IMR-90 (cell line): ENCODE data around the gene RIOX2. TPM values are rescaled to one million over a fixed set of nuclear protein-coding genes. Genes with fewer than 3 reads are reported as not detected.

Source experiments
- ATAC-seq: fragments of 200-7000 bp; cut with Tn5 transposase; 2 replicates; pipeline ENCODE4 v1.9.1; 2020; ENCODE audit warnings: low read depth, mild to moderate bottlenecking, moderate library complexity
- BruUV-seq: library from RNA; stranded (reverse); fragments of 400-500 nt; replicated peaks from 2 replicates; lab custom pipeline; 2021; lab: Mats Ljungman, UMichigan
- CTCF ChIA-PET: fragments of 300-600 bp; formaldehyde crosslinking; extraction: SDS; loops from one replicate; lab custom pipeline; 2021; ENCODE audit warnings: antibody characterized with exemption; lab: Yijun Ruan, JAX
- POLR2A ChIA-PET: fragments of 300-600 bp; sonication (Branson Sonifier 250); formaldehyde crosslinking; loops from one replicate; lab custom pipeline; 2022; ENCODE audit warnings: antibody characterized with exemption; ENCODE audit not compliant: unreplicated experiment; lab: Charles Lee
- DNase-seq: peaks from one replicate; pipeline ENCODE4 v3.0.0; 2013
- H2AFZ ChIP-seq: replicated peaks from 2 replicates; pipeline ENCODE3; 2013; ENCODE audit warnings: low read length, mild to moderate bottlenecking; ENCODE audit not compliant: poor library complexity
- H2AK5ac ChIP-seq: 2 replicates; pipeline ENCODE4 v1.6.1; 2013; ENCODE audit warnings: low read depth, low read length, inconsistent platforms
- H2AK9ac ChIP-seq: replicated peaks from 2 replicates; pipeline ENCODE3; 2013; ENCODE audit warnings: mild to moderate bottlenecking, low read depth, low read length, moderate library complexity; ENCODE audit not compliant: poor library complexity
- H2BK120ac ChIP-seq: 2 replicates; pipeline ENCODE4 v1.6.1; 2013; ENCODE audit warnings: low read depth, low read length, inconsistent platforms
- H2BK15ac ChIP-seq: 3 replicates; pipeline ENCODE4 v1.6.1; 2013; ENCODE audit warnings: low read depth, low read length, inconsistent platforms
- H2BK20ac ChIP-seq: 2 replicates; pipeline ENCODE4 v1.6.1; 2013; ENCODE audit warnings: low read depth, mild to moderate bottlenecking, inconsistent platforms, low read length, moderate library complexity
- H2BK5ac ChIP-seq: 2 replicates; pipeline ENCODE4 v1.6.1; 2013; ENCODE audit warnings: mild to moderate bottlenecking, low read depth, low read length, inconsistent platforms; ENCODE audit not compliant: poor library complexity, severe bottlenecking
- H3K14ac ChIP-seq: replicated peaks from 2 replicates; pipeline ENCODE4 v1.6.1; 2013; ENCODE audit warnings: low read depth, low read length, inconsistent platforms
- H3K18ac ChIP-seq: 2 replicates; pipeline ENCODE4 v1.6.1; 2013; ENCODE audit warnings: low read depth, low read length, control low read depth
- H3K23ac ChIP-seq: 2 replicates; pipeline ENCODE4 v1.6.1; 2013; ENCODE audit warnings: low read depth, low read length, inconsistent platforms
- H3K27ac ChIP-seq: 2 replicates; pipeline ENCODE4 v1.5.1; 2013; ENCODE audit warnings: mild to moderate bottlenecking, control low read depth, low read length; ENCODE audit not compliant: insufficient read depth
- H3K27me3 ChIP-seq: 2 replicates; pipeline ENCODE4 v1.6.1; 2013; ENCODE audit warnings: low read length; ENCODE audit not compliant: control insufficient read depth, insufficient read depth
- H3K36me3 ChIP-seq: 2 replicates; pipeline ENCODE4 v1.6.1; 2013; ENCODE audit warnings: low read length, mixed read lengths; ENCODE audit not compliant: control insufficient read depth, insufficient read depth
- H3K4ac ChIP-seq: 2 replicates; pipeline ENCODE4 v1.6.1; 2013; ENCODE audit warnings: low read depth, low read length, inconsistent platforms
- H3K4me1 ChIP-seq: 2 replicates; pipeline ENCODE4 v1.6.1; 2013; ENCODE audit warnings: low read length, mixed read lengths; ENCODE audit not compliant: control insufficient read depth, insufficient read depth
- H3K4me2 ChIP-seq: 2 replicates; pipeline ENCODE4 v1.6.1; 2013; ENCODE audit warnings: low read depth, mild to moderate bottlenecking, control low read depth, low read length, moderate library complexity
- H3K4me3 ChIP-seq: 2 replicates; pipeline ENCODE4 v1.5.1; 2013; ENCODE audit warnings: low read depth, mild to moderate bottlenecking, control low read depth, low read length, moderate library complexity; ENCODE audit not compliant: insufficient read depth
- H3K56ac ChIP-seq: 2 replicates; pipeline ENCODE4 v1.6.1; 2013; ENCODE audit warnings: low read length, inconsistent platforms; ENCODE audit not compliant: insufficient read depth; ENCODE audit errors: extremely low read depth
- H3K79me1 ChIP-seq, 2 experiments: 2 replicates each; pipeline ENCODE4 v1.6.1; 2013; ENCODE audit warnings: low read length in 2 of 2, inconsistent platforms in 1 of 2, low read depth in 1 of 2
- H3K9ac ChIP-seq: 2 replicates; pipeline ENCODE4 v1.6.1; 2013; ENCODE audit warnings: low read depth, low read length, control low read depth
- H3K9me1 ChIP-seq: 2 replicates; pipeline ENCODE4 v1.6.1; 2013; ENCODE audit warnings: low read length, inconsistent platforms; ENCODE audit not compliant: insufficient read depth
- H3K9me3 ChIP-seq: 2 replicates; pipeline ENCODE4 v1.6.1; 2013; ENCODE audit warnings: low read length; ENCODE audit not compliant: control insufficient read depth, insufficient read depth
- H4K20me1 ChIP-seq: 2 replicates; pipeline ENCODE4 v1.6.1; 2013; ENCODE audit warnings: low read length, inconsistent platforms; ENCODE audit not compliant: insufficient read depth
- H4K5ac ChIP-seq: 2 replicates; pipeline ENCODE4 v1.6.1; 2013; ENCODE audit warnings: mild to moderate bottlenecking, low read depth, low read length, control low read depth
- H4K8ac ChIP-seq, 2 experiments: 2 replicates each; pipeline ENCODE4 v1.6.1; 2013; ENCODE audit warnings: low read depth in 2 of 2, low read length in 2 of 2, control low read depth in 1 of 2, inconsistent platforms in 1 of 2
- H4K91ac ChIP-seq: 2 replicates; pipeline ENCODE4 v1.6.1; 2013; ENCODE audit warnings: low read depth, low read length, inconsistent platforms; ENCODE audit not compliant: insufficient read depth
- BHLHE40 ChIP-seq: fragments of 150-350 bp; IDR thresholded peaks from 2 replicates; pipeline ENCODE4 v1.6.1; 2016; ENCODE audit warnings: mild to moderate bottlenecking, low read depth, low read length
- CEBPB ChIP-seq: IDR thresholded peaks from 2 replicates; pipeline ENCODE4 v1.6.1; 2012; ENCODE audit warnings: low read depth, low read length, improper control_type of control experiment
- CHD1 ChIP-seq: IDR thresholded peaks from 2 replicates; pipeline ENCODE4 v1.6.1; 2012; ENCODE audit warnings: low read depth, low read length, improper control_type of control experiment
- POLR2A ChIP-seq: IDR thresholded peaks from 2 replicates; pipeline ENCODE4 v1.6.1; 2012; ENCODE audit warnings: mild to moderate bottlenecking, low read depth, low read length
- RFX5 ChIP-seq: IDR thresholded peaks from 2 replicates; pipeline ENCODE4 v1.8.0; 2012; ENCODE audit warnings: low read depth, mild to moderate bottlenecking, low read length, moderate library complexity
- SMC3 ChIP-seq: fragments of 150-350 bp; IDR thresholded peaks from 2 replicates; pipeline ENCODE4 v1.6.1; 2016; ENCODE audit warnings: low read depth, mild to moderate bottlenecking, antibody characterized with exemption, low read length, moderate library complexity
- WGBS, 2 experiments: methylation state at CpG; one replicate each; pipeline versions ENCODE4 v1.1.5 to v1.1.7; 2013; ENCODE audit warnings: missing lambda C conversion rate in 2 of 2; ENCODE audit not compliant: insufficient read length in 1 of 2; ENCODE audit errors: extremely low coverage in 2 of 2; 5-methylcytosine and 5-hydroxymethylcytosine counted together
- dilution Hi-C: fragments of 300-500 bp; cut with HindIII; formaldehyde crosslinking; loops from one replicate; pipeline ENCODE4 v1.14.3; 2018; ENCODE audit warnings: low sequenced_read_pairs; ENCODE audit not compliant: unreplicated experiment
- in situ Hi-C: fragments of 300-500 bp; cut with MboI; formaldehyde crosslinking; loops from 3 replicates; pipeline ENCODE4 v1.14.3; 2019; ENCODE audit warnings: low sequenced_read_pairs, inconsistent platforms, mixed read lengths
- intact Hi-C: fragments of 100-400 bp; cut with micrococcal nuclease; formaldehyde crosslinking; loops from 2 replicates; pipeline ENCODE4 v1.10.0; 2022
- polyA plus RNA-seq, 3 experiments: library from polyadenylated mRNA; depleted of rRNA; stranded (reverse); fragments of >200 nt; gene quantifications; 2 replicates each; pipeline ENCODE4 v1.2.3, GENCODE V29; 2012; ENCODE audit warnings: low replicate concordance in 1 of 3
- total RNA-seq: library from RNA; depleted of rRNA; stranded (reverse); fragments of >200 nt; gene quantifications from 2 replicates; pipeline ENCODE4 v1.2.3, GENCODE V29; 2012

RIOX2 gene
- total and polyA plus RNA-seq, 2 of the 4 experiments (the other 2 are of a cell fraction): 17.2 to 26.7 TPM

DNA sequence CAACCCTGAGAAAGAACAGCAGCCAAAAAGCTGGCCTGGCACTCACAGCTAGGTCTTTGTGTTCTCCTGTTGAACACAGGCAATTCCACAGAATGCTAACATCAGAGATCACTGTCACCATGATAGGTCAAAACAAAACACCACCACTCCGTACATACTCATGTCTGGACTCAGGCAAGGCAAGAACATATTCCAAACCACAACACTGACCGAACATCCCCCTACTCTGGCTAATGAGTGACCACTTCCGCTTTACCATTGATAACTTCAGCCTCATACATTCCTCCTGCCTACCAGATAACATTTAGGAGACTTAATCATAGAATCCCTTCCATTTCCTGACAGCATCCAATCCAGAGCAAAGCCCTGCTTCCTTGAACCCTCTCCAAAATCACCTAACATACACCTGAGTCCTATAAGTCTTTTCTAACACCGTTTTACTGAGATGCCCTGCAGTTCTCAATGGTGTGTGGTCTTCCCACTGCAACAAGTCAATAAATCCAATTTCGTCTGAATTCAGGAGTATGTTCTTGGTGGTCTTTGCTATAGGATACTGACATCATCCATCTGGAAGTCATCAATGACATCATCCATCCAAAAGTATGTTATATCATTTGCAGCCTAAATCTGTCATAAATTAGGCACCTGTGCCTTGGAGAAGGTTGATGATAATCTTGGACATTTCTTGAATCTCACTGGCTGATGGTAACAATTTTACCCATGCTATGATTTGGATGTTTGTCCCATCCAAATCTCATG is 23.7 kb downstream of the RIOX2 start:
- DNase-seq: no peak

More for the DNA sequence above, 23.7 kb downstream of the RIOX2 start:
- no peaks in the 10 kb centered on the region for H4K20me1 ChIP-seq
- no TSS peak for BruUV-seq
- H3K27me3 ChIP-seq: no peaks in the 10 kb centered on the region
- CTCF ChIA-PET: no interaction called here
- dilution Hi-C loops: no loop called here
- H3K4me3 ChIP-seq: no peak overlapping the region
- H2AFZ ChIP-seq: no peak overlapping the region
- no peak overlapping the region for H2AK9ac ChIP-seq
- H3K18ac ChIP-seq: no peak overlapping the region
- H3K9ac ChIP-seq: no peak overlapping the region
- in situ Hi-C loops: no loop called here
- no peak overlapping the region for H2BK20ac ChIP-seq
- peaks cover 0 to 5% of the 10 kb centered on the region in 2 experiments; a peak in 1 of 4 replicates for H3K79me1 ChIP-seq
- no peak overlapping the region for H3K14ac ChIP-seq
- intact Hi-C loops: no loop called here
- H4K5ac ChIP-seq: no peak overlapping the region
- no peaks in the 10 kb centered on the region for H3K9me3 ChIP-seq
- H3K27ac ChIP-seq: no peak overlapping the region
- H4K8ac ChIP-seq: no peak overlapping the region
- no peak overlapping the region for H2BK5ac ChIP-seq
- POLR2A ChIA-PET: no interaction called here
- no peak overlapping the region for H4K91ac ChIP-seq
- no peak overlapping the region for H2AK5ac ChIP-seq
- no peak overlapping the region for H3K4me2 ChIP-seq
- H2BK15ac ChIP-seq: no peak overlapping the region
- WGBS, 2 experiments: 100% methylated on average over 1 of the region's 5 CpGs; no CpG with 5 or more reads in 1 of the 2 experiments
- peaks cover 29% of the 10 kb centered on the region for H3K36me3 ChIP-seq
- H3K56ac ChIP-seq: no peak overlapping the region
- no peak overlapping the region for H3K23ac ChIP-seq
- no peak overlapping the region for H2BK120ac ChIP-seq
- peaks cover 5% of the 10 kb centered on the region for H3K4me1 ChIP-seq
- no peak overlapping the region for H3K4ac ChIP-seq
- no peaks in the 10 kb centered on the region for H3K9me1 ChIP-seq
- TF ChIP-seq CHD1: no peak
- TF ChIP-seq SMC3: no peak
- no peak for TF ChIP-seq RFX5
- no peak for TF ChIP-seq POLR2A
- no peak for TF ChIP-seq CEBPB
- TF ChIP-seq BHLHE40: no peak
- ATAC-seq: no peak
